K562 (cell line): ENCODE data around the gene NSG2. TPM values are rescaled to one million over a fixed set of nuclear protein-coding genes. Genes with fewer than 3 reads are reported as not detected.

Experiments used
- ATAC-seq: fragments of 200-7000 bp; cut with Tn5 transposase; 3 replicates; pipeline ENCODE4 v1.9.1; 2020; ENCODE audit warnings: moderate library complexity
- BruUV-seq: library from RNA; stranded (reverse); fragments of 400-500 nt; replicated peaks from 2 replicates; lab custom pipeline; 2021; lab: Mats Ljungman, UMichigan
- CTCF ChIA-PET: fragments of 300-600 bp; formaldehyde crosslinking; extraction: SDS; loops from one replicate; lab custom pipeline; 2021; ENCODE audit warnings: low intra/inter-chr PET ratio; lab: Yijun Ruan, JAX
- POLR2A ChIA-PET: fragments of 300-600, 350-650 bp; sonication (Branson Sonifier 250); formaldehyde crosslinking; extraction: SDS; loops from one replicate; lab custom pipeline; 2021; ENCODE audit warnings: antibody characterized with exemption, inconsistent platforms; lab: Yijun Ruan, JAX
- DNase-seq, 4 experiments: peaks; one replicate each; pipeline versions ENCODE4 v3.0.0 to v3.0.0-alpha.2; 2011 to 2018; ENCODE audit warnings: low spot score in 3 of 4, mixed read lengths in 3 of 4; ENCODE audit errors: extremely low read depth in 1 of 4
- FAIRE-seq: peaks from 2 replicates; lab custom pipeline; 2011; peaks lifted over from hg19 to GRCh38; lab: Jason Lieb, UNC
- H2AFZ ChIP-seq: 2 replicates; pipeline ENCODE4 v1.6.0; 2011; ENCODE audit warnings: low read depth, low read length, control low read depth, inconsistent platforms
- H3K27ac ChIP-seq: fragments of 200-600 bp; 3 replicates; pipeline ENCODE4 v1.8.0; 2011; ENCODE audit warnings: low read depth, mild to moderate bottlenecking, control low read depth, inconsistent platforms, low read length, moderate library complexity, mixed read lengths; ENCODE audit errors: extremely low read depth
- H3K27me3 ChIP-seq, 2 experiments: fragments of 300-600 bp in 1 of 2; 2 replicates in 1 of 2; 3 replicates in 1 of 2; pipeline versions ENCODE4 v1.6.0 to v1.8.0; 2011; ENCODE audit warnings: inconsistent platforms in 2 of 2, low read length in 2 of 2, mild to moderate bottlenecking in 1 of 2, mixed read lengths in 1 of 2, moderate library complexity in 1 of 2; ENCODE audit not compliant: control insufficient read depth in 2 of 2, insufficient read depth in 2 of 2
- H3K36me3 ChIP-seq: fragments of 300-600 bp; 3 replicates; pipeline ENCODE4 v1.8.0; 2011; ENCODE audit warnings: mild to moderate bottlenecking, low read length, inconsistent platforms; ENCODE audit not compliant: control insufficient read depth, insufficient read depth
- H3K4me1 ChIP-seq, 2 experiments: fragments of 200-600 bp in 1 of 2; replicated peaks in 1 of 2; 2 replicates in 1 of 2; 3 replicates in 1 of 2; pipeline versions ENCODE4 v1.5.1 to v1.8.0; 2011; ENCODE audit warnings: inconsistent platforms in 2 of 2, low read length in 2 of 2, mild to moderate bottlenecking in 1 of 2, mixed read lengths in 1 of 2, moderate library complexity in 1 of 2; ENCODE audit not compliant: control insufficient read depth in 2 of 2, insufficient read depth in 2 of 2
- H3K4me2 ChIP-seq: 2 replicates; pipeline ENCODE4 v1.6.1; 2011; ENCODE audit warnings: low read length, control low read depth, inconsistent platforms, mixed read lengths; ENCODE audit not compliant: insufficient read depth
- H3K4me3 ChIP-seq: fragments of 200-600 bp; sonication (generic), shearing (Covaris generic); 2 replicates; pipeline ENCODE4 v1.5.1; 2016; ENCODE audit warnings: control low read depth, inconsistent platforms
- H3K79me2 ChIP-seq: fragments of 200-600 bp; 3 replicates; pipeline ENCODE4 v1.8.0; 2011; ENCODE audit warnings: low read length, inconsistent platforms; ENCODE audit not compliant: control insufficient read depth, insufficient read depth
- H3K9ac ChIP-seq, 2 experiments: 2 replicates each; pipeline versions ENCODE4 v1.6.0 to v1.6.1; 2011; ENCODE audit warnings: low read depth in 2 of 2, low read length in 2 of 2, control low read depth in 1 of 2, inconsistent platforms in 1 of 2, mild to moderate bottlenecking in 1 of 2, mixed read lengths in 1 of 2; ENCODE audit not compliant: insufficient read depth in 1 of 2
- H3K9me1 ChIP-seq: one replicate; pipeline ENCODE4 v1.6.0; 2011; ENCODE audit warnings: inconsistent platforms, mild to moderate bottlenecking, low read length, moderate library complexity; ENCODE audit not compliant: control insufficient read depth, insufficient read depth
- H3K9me3 ChIP-seq: replicated peaks from 2 replicates; pipeline ENCODE4 v1.5.1; 2011; ENCODE audit warnings: low read depth, low read length, inconsistent platforms; ENCODE audit not compliant: control insufficient read depth, insufficient read depth
- H4K20me1 ChIP-seq: replicated peaks from 2 replicates; pipeline ENCODE4 v1.6.1; 2011; ENCODE audit warnings: low read length, inconsistent platforms, mixed read lengths; ENCODE audit not compliant: control insufficient read depth, insufficient read depth
- BRD9 ChIP-seq: fragments of 450-650 bp; IDR thresholded peaks from 2 replicates; pipeline ENCODE4 v1.6.1; 2018; ENCODE audit warnings: low read depth; ENCODE audit not compliant: partially characterized antibody
- DPF2 ChIP-seq: fragments of 450-650 bp; IDR thresholded peaks from 2 replicates; pipeline ENCODE4 v1.6.1; 2016
- ETV5 ChIP-seq: sonication (generic); formaldehyde crosslinking; IDR thresholded peaks from 2 replicates; pipeline ENCODE4 v1.4.0; 2020; ENCODE audit warnings: low read depth, mild to moderate bottlenecking, missing genetic modification reagents
- HNRNPK ChIP-seq: fragments of 200-400 bp; formaldehyde crosslinking; IDR thresholded peaks from one replicate; pipeline ENCODE4 v1.6.1; 2018; ENCODE audit warnings: mild to moderate bottlenecking, low read depth, low read length; ENCODE audit not compliant: poor library complexity, severe bottlenecking
- HOMEZ ChIP-seq: fragments of 250-450 bp; sonication (Bioruptor Pico); IDR thresholded peaks from 2 replicates; pipeline ENCODE4 v1.4.0; 2020; ENCODE audit warnings: mild to moderate bottlenecking, moderate library complexity
- JUND ChIP-seq, 2 experiments: IDR thresholded peaks; 2 replicates in 1 of 2; 3 replicates in 1 of 2; pipeline ENCODE4 v1.6.1; 2011; ENCODE audit warnings: borderline replicate concordance in 2 of 2, low read depth in 2 of 2, low read length in 2 of 2, improper control_type of control experiment in 1 of 2, missing biosample characterization in 1 of 2, missing genetic modification characterization in 1 of 2, missing genetic modification reagents in 1 of 2
- KLF1 ChIP-seq: fragments of 450-650 bp; IDR thresholded peaks from 2 replicates; pipeline ENCODE4 v1.6.1; 2016; ENCODE audit warnings: missing genetic modification characterization, missing compliant biosample characterization
- PHB ChIP-seq: fragments of 250-450 bp; sonication (Bioruptor Pico); IDR thresholded peaks from 2 replicates; pipeline ENCODE4 v1.5.0; 2021
- PHF20 ChIP-seq: fragments of 450-650 bp; IDR thresholded peaks from 2 replicates; pipeline ENCODE4 v1.6.1; 2018; ENCODE audit not compliant: partially characterized antibody
- POLR3A ChIP-seq: IDR thresholded peaks from 2 replicates; pipeline ENCODE4 v1.6.1; 2011; ENCODE audit warnings: borderline replicate concordance, mild to moderate bottlenecking, moderate library complexity; ENCODE audit not compliant: insufficient read length, insufficient read depth; ENCODE audit errors: extremely low read depth
- PRMT5 ChIP-seq: sonication (generic); formaldehyde crosslinking; IDR thresholded peaks from 2 replicates; pipeline ENCODE4 v1.5.0; 2020; ENCODE audit warnings: missing genetic modification reagents
- SREBF1 ChIP-seq: fragments of 150-350 bp; IDR thresholded peaks from 2 replicates; pipeline ENCODE4 v1.6.1; 2014; ENCODE audit warnings: antibody characterized with exemption, low read depth, low read length, borderline replicate concordance
- ZBTB26 ChIP-seq: fragments of 450-650 bp; formaldehyde crosslinking; IDR thresholded peaks from 2 replicates; pipeline ENCODE4 v1.4.0; 2022; ENCODE audit warnings: missing genetic modification characterization
- ZNF280A ChIP-seq: fragments of 450-650 bp; IDR thresholded peaks from 2 replicates; pipeline ENCODE4 v1.6.1; 2018; ENCODE audit warnings: mild to moderate bottlenecking, low read depth; ENCODE audit not compliant: partially characterized antibody
- WGBS: fragments of 100-300 bp; shearing (Covaris generic); methylation state at CpG from one replicate; pipeline ENCODE4 v1.1.6; 2016; ENCODE audit warnings: low coverage, mixed read lengths; ENCODE audit not compliant: insufficient coverage; ENCODE audit errors: missing lambda C conversion rate; 5-methylcytosine and 5-hydroxymethylcytosine counted together
- in situ Hi-C: fragments of 300-500 bp; cut with MboI; formaldehyde crosslinking; loops from 4 replicates; pipeline ENCODE4 v1.15.0; 2018; ENCODE audit warnings: inconsistent platforms, mixed read lengths
- intact Hi-C: fragments of 100-400 bp; cut with micrococcal nuclease; formaldehyde crosslinking; loops from 2 replicates; pipeline ENCODE4 v1.14.2; 2022
- polyA plus RNA-seq, 8 experiments: library from polyadenylated mRNA; depleted of rRNA in 4 of 8; stranded (reverse) in 5 of 8; unstranded in 3 of 8; fragments of >200 nt; fragmentation: Nextera tagmentation in 2 of 8; fragmentation: Illumina TruSeq in 1 of 8; extraction: Ambion mirVana in 2 of 8; extraction: Trizol in 1 of 8; gene quantifications; 2 replicates each; pipeline versions ENCODE4 v1.2.1 to v1.2.3, GENCODE V29; 2011 to 2014; ENCODE audit warnings: inconsistent platforms in 1 of 8, missing spikeins in 1 of 8
- total RNA-seq, 7 experiments: library from RNA; depleted of rRNA in 6 of 7; stranded (reverse); fragments of >200 nt in 6 of 7; fragmentation: Illumina TruSeq in 2 of 7; extraction: Trizol in 2 of 7; gene quantifications; 2 replicates each; pipeline versions ENCODE4 v1.2.1 to v1.2.3, GENCODE V29; 2011 to 2021; ENCODE audit warnings: low replicate concordance in 1 of 7

NSG2 gene
- total and polyA plus RNA-seq, 9 of the 15 experiments (the other 6 are each of a cell fraction or from before 2014, with no cell fraction given) = not detected

GRCh38 chr5:174151599-174152181 lies 106.2 kb downstream of the NSG2 start:
- intact Hi-C loops = no loop called here
- no peaks in the 10 kb centered on the region for H3K36me3 ChIP-seq
- no peaks in the 10 kb centered on the region; a peak in 1 of 5 replicates for H3K27me3 ChIP-seq
- ATAC-seq = no peak
- peaks cover 3% of the 10 kb centered on the region for H3K9me1 ChIP-seq
- no peaks in the 10 kb centered on the region for H4K20me1 ChIP-seq
- CTCF ChIA-PET = no interaction called here
- no TSS peak for BruUV-seq
- H3K4me3 ChIP-seq = no peak overlapping the region
- in situ Hi-C loops = no loop called here
- H3K9ac ChIP-seq = no peak overlapping the region
- H3K9me3 ChIP-seq = no peaks in the 10 kb centered on the region
- TF ChIP-seq PHF20 (no peak), ZBTB26 (CRISPR knock-in tag) (no peak), BRD9 (no peak), DPF2 (no peak), PRMT5 (CRISPR knock-in tag) (no peak), PHB (no peak), ETV5 (no peak), KLF1 (no peak), POLR3A (no peak), HOMEZ (CRISPR knock-in tag) (no peak), SREBF1 (no peak), HNRNPK (no peak), ZNF280A (no peak), JUND (IDR thresholded peaks at IDR 0.05; ENCODE audit: borderline replicate concordance, low read depth, low read length) (no peak), JUND (tag; IDR thresholded peaks at IDR 0.05; ENCODE audit: borderline replicate concordance, low read depth, low read length) (no peak)
- WGBS = 0% methylated on average over 3 of the region's 3 CpGs
- H3K4me1 ChIP-seq = no peaks in the 10 kb centered on the region
- POLR2A ChIA-PET = interaction anchor here (0.7 kb wide), 1 partner anchor 131 kb away, joined by 3 read pairs; no protein-coding TSS in a partner anchor
- no peaks in the 10 kb centered on the region for H3K79me2 ChIP-seq
- H2AFZ ChIP-seq = no peak overlapping the region
- no peak for FAIRE-seq
- DNase-seq = no peak
- H3K27ac ChIP-seq = no peak overlapping the region
- H3K4me2 ChIP-seq = no peak overlapping the region
